Adrenal gland (tissue), 12 donors: ENCODE measurements around the gene BBS1. TPM values are rescaled to one million over a fixed set of nuclear protein-coding genes. Genes with fewer than 3 reads are reported as not detected.
"Not testable (repeated sequence)": the region's sequence is repeated elsewhere in the genome, so short reads cannot be mapped to it uniquely, and the experiment has no call there.

Source experiments
- DNase-seq, 7 donors: peaks; one replicate each; pipeline ENCODE4 v3.0.0-alpha.2; 2019 to 2020
- H3K27ac ChIP-seq, 5 donors: fragments of 200-600 bp; sonication (generic) in 4 of 5; 1 replicate in 3 of 5; 2 replicates in 2 of 5; pipeline versions ENCODE4 v1.5.1 to v1.8.0; 2016 to 2020; ENCODE audit warnings: mild to moderate bottlenecking in 1 of 5
- H3K27me3 ChIP-seq: fragments of 200-600 bp; 2 replicates; pipeline ENCODE4 v1.8.0; 2021
- H3K36me3 ChIP-seq, 2 donors: fragments of 200-600 bp; replicated peaks in 1 of 2; 1 replicate in 1 of 2; 2 replicates in 1 of 2; pipeline versions ENCODE4 v1.5.1 to v1.8.0; 2018 to 2022
- H3K4me1 ChIP-seq, 2 donors: fragments of 200-600 bp; replicated peaks in 1 of 2; 1 replicate in 1 of 2; 2 replicates in 1 of 2; pipeline versions ENCODE4 v1.5.1 to v1.8.0; 2018 to 2021
- H3K4me3 ChIP-seq, 4 donors: fragments of 200-600 bp; sonication (generic) in 3 of 4; one replicate each; pipeline ENCODE4 v1.5.1; 2016 to 2018
- H3K9me3 ChIP-seq, 3 donors: fragments of 200-600 bp; sonication (generic) in 1 of 3; replicated peaks in 1 of 3; 1 replicate in 2 of 3; 2 replicates in 1 of 3; pipeline versions ENCODE4 v1.5.1 to v1.8.0; 2016 to 2021
- CTCF ChIP-seq, 6 experiments: fragments of 450-650 bp in 4 of 6; fragments of 200-600 bp in 2 of 6; sonication (generic) in 1 of 6; IDR thresholded peaks; 1 replicate in 5 of 6; 2 replicates in 1 of 6; pipeline versions ENCODE4 v1.5.1 to v1.8.0; 2016 to 2021; ENCODE audit warnings: antibody characterized with exemption in 6 of 6, mild to moderate bottlenecking in 2 of 6, moderate library complexity in 1 of 6
- POLR2A ChIP-seq, 2 donors: fragments of 450-650 bp; IDR thresholded peaks; one replicate each; pipeline ENCODE4 v1.6.1; 2017; ENCODE audit warnings: antibody characterized with exemption in 2 of 2, mild to moderate bottlenecking in 2 of 2, moderate library complexity in 1 of 2
- WGBS, 4 donors: extraction: QIAGEN DNeasy Blood & Tissue Kit in 2 of 4; methylation state at CpG; one replicate each; pipeline versions ENCODE4 v1.1.5 to v1.1.7; 2013 to 2017; 5-methylcytosine and 5-hydroxymethylcytosine counted together
- intact Hi-C, 2 donors: fragments of 100-400 bp; cut with DNase I; formaldehyde crosslinking; loops; one replicate each; pipeline versions ENCODE4 v1.14.1 to v1.15.0; 2022 to 2023
- polyA plus RNA-seq, 3 donors: library from polyadenylated mRNA; stranded (reverse); fragments of 200-250 nt in 2 of 3; fragments of 350-450 nt in 1 of 3; fragmentation: Illumina TruSeq in 1 of 3; extraction: RNeasy Lipid Tissue Mini Kit (QIAGEN cat#74804) in 1 of 3; gene quantifications; one replicate each; pipeline ENCODE4 v1.2.3, GENCODE V29; 2013 to 2014
- total RNA-seq, 9 donors: library from RNA; depleted of rRNA in 4 of 9; stranded (reverse); fragments of >200 nt in 4 of 9; fragments of 120-200 nt in 1 of 9; fragmentation: NEBNext Ultra II Directional in 1 of 9; extraction: Animal tissue kit (Norgen Biotek cat#: 25700) in 1 of 9; gene quantifications; one replicate each; pipeline versions ENCODE4 v1.1.0 to v1.2.4, GENCODE V29; 2013 to 2023
- donor health status: healthy with polysubstance abuse.
- donor health status: Bipolar disorder and iron deficiency.
- donor health status: DM: yes; HTN: yes; CAD: no.
- donor health status: DM: no; HTN: no; CAD: no.
- donor health status: DM: no; HTN: no; CAD: no.
- donor health status: DM: yes; HTN: yes; CAD: no.

BBS1 gene
- total and polyA plus RNA-seq, 12 donors = 24.1 to 132 (median 50.5) TPM

GRCh38 chr11:66531841-66532240 lies 21.4 kb downstream of the BBS1 start:
- intact Hi-C loops = no loop called here
- TF ChIP-seq CTCF (IDR thresholded peaks at IDR 0.05) = no peak
- TF ChIP-seq POLR2A (IDR thresholded peaks at IDR 0.05) = no peak

GRCh38 chr11:66532784-66533183 lies 22.3 kb downstream of the BBS1 start:
- TF ChIP-seq CTCF (IDR thresholded peaks at IDR 0.05) (no peak), POLR2A (IDR thresholded peaks at IDR 0.05) (no peak)

More at GRCh38 chr11:66531841-66532240, 21.4 kb downstream of the BBS1 start:
- DNase-seq = no peak
- peaks cover 0 to 5% of the 10 kb centered on the region in 2 donors for H3K36me3 ChIP-seq
- 92 to 98% (median 93%) methylated on average over 6 to 11 of the region's 11 CpGs; no CpG with 5 or more reads in 1 of the 4 donors for WGBS, 4 donors
- no peak overlapping the region for H3K27ac ChIP-seq
- no peaks in the 10 kb centered on the region for H3K4me1 ChIP-seq
- H3K4me3 ChIP-seq = no peak overlapping the region
- no peaks in the 10 kb centered on the region for H3K9me3 ChIP-seq
- H3K27me3 ChIP-seq = no peaks in the 10 kb centered on the region

GRCh38 chr11:66539170-66539869 lies 28.9 kb downstream of the BBS1 start:
- H3K4me1 ChIP-seq = peaks cover 0 to 8% of the 10 kb centered on the region in 2 donors
- intact Hi-C loops = no loop called here
- no peak overlapping the region for H3K27ac ChIP-seq
- H3K27me3 ChIP-seq = no peaks in the 10 kb centered on the region
- H3K36me3 ChIP-seq = peaks cover 0 to 23% of the 10 kb centered on the region in 2 donors
- WGBS, 4 donors = 85 to 94% (median 87%) methylated on average over 6 to 16 of the region's 16 CpGs
- no peak overlapping the region for H3K4me3 ChIP-seq
- H3K9me3 ChIP-seq = no peaks in the 10 kb centered on the region
- no peak for DNase-seq
- TF ChIP-seq POLR2A (IDR thresholded peaks at IDR 0.05) (no peak), CTCF (IDR thresholded peaks at IDR 0.05) (no peak)

More at GRCh38 chr11:66532784-66533183, 22.3 kb downstream of the BBS1 start:
- H3K4me1 ChIP-seq = no peaks in the 10 kb centered on the region
- H3K36me3 ChIP-seq = peaks cover 0 to 5% of the 10 kb centered on the region in 2 donors
- no peaks in the 10 kb centered on the region for H3K9me3 ChIP-seq
- intact Hi-C loops = no loop called here
- no peaks in the 10 kb centered on the region for H3K27me3 ChIP-seq
- 78 to 86% (median 82%) methylated on average over 6 of the region's 6 CpGs for WGBS, 4 donors
- no peak overlapping the region for H3K4me3 ChIP-seq
- no peak for DNase-seq
- no peak overlapping the region for H3K27ac ChIP-seq

DNA sequence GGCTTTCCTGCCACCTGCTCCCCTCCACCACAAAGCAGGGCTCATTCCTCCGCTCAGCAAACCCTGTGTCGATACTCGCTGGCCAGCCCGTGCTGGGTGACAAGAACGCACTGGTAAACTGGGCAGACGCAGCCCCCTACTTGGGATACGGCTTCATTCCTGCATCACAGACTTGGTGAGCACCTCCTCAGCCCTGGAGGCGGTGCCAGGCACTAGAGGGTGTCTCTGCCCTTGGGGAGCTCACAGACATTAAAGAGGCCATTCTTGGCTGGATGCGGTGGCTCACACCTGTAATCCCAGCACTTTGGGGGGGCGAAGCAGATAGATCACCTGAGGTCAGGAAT lies 29.4 kb downstream of the BBS1 start:
- Histone ChIP-seq H3K36me3 (peaks cover 0 to 23% of the 10 kb centered on the region in 2 donors), H3K27ac (no peak overlapping the region), H3K4me1 (peaks cover under 1 to 8% of the 10 kb centered on the region in 2 donors), H3K9me3 (no peaks in the 10 kb centered on the region), H3K27me3 (no peaks in the 10 kb centered on the region), H3K4me3 (no peak overlapping the region)
- TF ChIP-seq POLR2A (IDR thresholded peaks at IDR 0.05) (no peak), CTCF (IDR thresholded peaks at IDR 0.05) (no peak)
- intact Hi-C loops = loop anchor here in 1 of 2 donors (10.0 kb wide), 1 partner anchor 55 kb away; the partner anchor contains the start of gene DPP3
- WGBS, 4 donors = 89 to 100% (median 95%) methylated on average over 3 to 10 of the region's 10 CpGs
- DNase-seq = no peak

DNA sequence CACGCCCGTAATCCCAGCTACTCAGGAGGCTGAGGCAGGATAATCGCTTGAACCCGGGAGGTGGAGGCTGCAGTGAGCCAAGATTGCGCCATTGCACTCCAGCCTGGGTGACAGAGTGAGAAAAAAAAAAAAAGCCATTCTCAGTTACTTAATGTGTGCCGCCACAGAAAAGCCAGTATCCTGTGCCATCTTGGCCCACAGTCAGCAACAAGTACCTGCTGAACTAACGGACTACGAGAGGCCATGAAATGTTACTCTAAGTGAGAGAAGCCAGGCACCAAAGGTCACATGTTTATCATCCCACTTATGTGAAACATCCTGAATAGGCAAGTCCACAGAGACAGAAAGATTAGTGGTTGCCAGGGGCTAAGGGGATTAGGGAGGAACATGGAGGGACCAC lies 30.2 kb downstream of the BBS1 start:
- Histone ChIP-seq H3K36me3 (peaks cover 0 to 23% of the 10 kb centered on the region in 2 donors), H3K4me1 (peaks cover 4 to 15% of the 10 kb centered on the region in 2 donors)
- not testable (repeated sequence) for H3K27me3 ChIP-seq, DNase-seq, H3K27ac ChIP-seq, H3K9me3 ChIP-seq, H3K4me3 ChIP-seq
- WGBS, 4 donors = 80 to 92% (median 88%) methylated on average over 6 to 8 of the region's 8 CpGs
- intact Hi-C loops = loop anchor here in 1 of 2 donors (10.0 kb wide), 1 partner anchor 56 kb away; the partner anchor contains the start of gene DPP3
